HEK293 (cell line): ENCODE measurements around the gene PAGE2.

Experiments used
- CTCF ChIA-PET: fragments of 350-600 bp; formaldehyde crosslinking; extraction: SDS; loops from one replicate; lab custom pipeline; 2021; ENCODE audit warnings: antibody characterized with exemption; lab: Yijun Ruan, JAX
- POLR2A ChIA-PET: fragments of 300-600 bp; formaldehyde crosslinking; extraction: SDS; loops from one replicate; lab custom pipeline; 2020; ENCODE audit warnings: antibody characterized with exemption, inconsistent platforms; lab: Yijun Ruan, JAX
- H3K27ac ChIP-seq: fragments of 200-500 bp; sonication (Bioruptor generic); 2 replicates; pipeline ENCODE4 v1.5.1; 2014; ENCODE audit warnings: low read depth, low read length, control low read depth, inconsistent platforms; ENCODE audit errors: extremely low read depth
- H3K36me3 ChIP-seq, 2 experiments: fragments of 200-500 bp in 1 of 2; sonication (Bioruptor generic) in 1 of 2; 1 replicate in 1 of 2; 2 replicates in 1 of 2; pipeline ENCODE4 v1.5.1; 2014 to 2017; ENCODE audit warnings: inconsistent platforms in 2 of 2, low read length in 2 of 2; ENCODE audit not compliant: control insufficient read depth in 2 of 2, insufficient read depth in 1 of 2
- H3K4me1 ChIP-seq: fragments of 200-500 bp; sonication (Bioruptor generic); 2 replicates; pipeline ENCODE4 v1.5.1; 2014; ENCODE audit warnings: mild to moderate bottlenecking, low read length, inconsistent platforms; ENCODE audit not compliant: control insufficient read depth, insufficient read depth
- H3K4me3 ChIP-seq: 2 replicates; pipeline ENCODE4 v1.5.1; 2011; ENCODE audit warnings: low read depth, mild to moderate bottlenecking, control low read depth, low read length, moderate library complexity
- H3K9me3 ChIP-seq: fragments of 200-500 bp; sonication (Bioruptor generic); 2 replicates; pipeline ENCODE4 v1.5.1; 2014; ENCODE audit warnings: low read depth, low read length, inconsistent platforms; ENCODE audit not compliant: control insufficient read depth, insufficient read depth
- AEBP2 ChIP-seq: fragments of 450-650 bp; formaldehyde crosslinking; IDR thresholded peaks from 2 replicates; pipeline ENCODE4 v1.5.1; 2016; ENCODE audit warnings: missing biosample characterization, missing genetic modification characterization, borderline replicate concordance
- EGR2 ChIP-seq: fragments of 450-650 bp; formaldehyde crosslinking; IDR thresholded peaks from 2 replicates; pipeline ENCODE4 v1.5.1; 2016; ENCODE audit warnings: low read depth, missing biosample characterization, missing genetic modification characterization
- GLI2 ChIP-seq: fragments of 450-650 bp; formaldehyde crosslinking; IDR thresholded peaks from 2 replicates; pipeline ENCODE4; 2017; ENCODE audit warnings: missing biosample characterization, missing genetic modification characterization, low read depth, borderline replicate concordance
- GLIS1 ChIP-seq: fragments of 450-650 bp; formaldehyde crosslinking; IDR thresholded peaks from 2 replicates; pipeline ENCODE4 v1.5.1; 2016; ENCODE audit warnings: missing biosample characterization, missing genetic modification characterization
- KLF1 ChIP-seq: fragments of 450-650 bp; formaldehyde crosslinking; IDR thresholded peaks from 2 replicates; pipeline ENCODE4 v1.5.1; 2016; ENCODE audit warnings: missing biosample characterization, missing genetic modification characterization
- KLF16 ChIP-seq: fragments of 450-650 bp; formaldehyde crosslinking; IDR thresholded peaks from 2 replicates; pipeline ENCODE4 v1.5.1; 2017; ENCODE audit warnings: missing biosample characterization, missing genetic modification characterization
- MEIS1 ChIP-seq: sonication (generic); formaldehyde crosslinking; IDR thresholded peaks from 2 replicates; pipeline ENCODE4 v1.8.1; 2022; ENCODE audit warnings: missing genetic modification reagents, mild to moderate bottlenecking, borderline replicate concordance
- OVOL3 ChIP-seq: fragments of 450-650 bp; formaldehyde crosslinking; IDR thresholded peaks from 2 replicates; pipeline ENCODE4 v1.5.1; 2016; ENCODE audit warnings: missing biosample characterization, missing genetic modification characterization
- PRDM1 ChIP-seq: fragments of 450-650 bp; formaldehyde crosslinking; IDR thresholded peaks from 2 replicates; pipeline ENCODE4; 2016; ENCODE audit warnings: missing biosample characterization, missing genetic modification characterization
- TCF7L2 ChIP-seq: IDR thresholded peaks from 2 replicates; pipeline ENCODE4 v1.6.1; 2011; ENCODE audit warnings: low read depth, mild to moderate bottlenecking, inconsistent platforms, low read length, moderate library complexity, borderline replicate concordance
- ZBTB8A ChIP-seq: fragments of 450-650 bp; formaldehyde crosslinking; IDR thresholded peaks from 2 replicates; pipeline ENCODE4 v1.5.1; 2016; ENCODE audit warnings: missing biosample characterization, missing genetic modification characterization
- ZIC2 ChIP-seq: fragments of 450-650 bp; formaldehyde crosslinking; IDR thresholded peaks from 2 replicates; pipeline ENCODE4 v1.5.1; 2016; ENCODE audit warnings: missing biosample characterization, missing genetic modification characterization
- ZNF121 ChIP-seq: fragments of 450-650 bp; formaldehyde crosslinking; IDR thresholded peaks from 2 replicates; pipeline ENCODE4 v1.5.1; 2016; ENCODE audit warnings: missing biosample characterization, missing genetic modification characterization
- ZNF16 ChIP-seq: fragments of 450-650 bp; formaldehyde crosslinking; IDR thresholded peaks from 2 replicates; pipeline ENCODE4 v1.5.1; 2016; ENCODE audit warnings: low read depth, missing biosample characterization, missing genetic modification characterization
- ZNF311 ChIP-seq: fragments of 450-650 bp; formaldehyde crosslinking; IDR thresholded peaks from 2 replicates; pipeline ENCODE4 v1.5.1; 2017; ENCODE audit warnings: missing biosample characterization, missing genetic modification characterization, borderline replicate concordance
- ZNF350 ChIP-seq: fragments of 450-650 bp; formaldehyde crosslinking; IDR thresholded peaks from 2 replicates; pipeline ENCODE4 v1.5.0; 2017; ENCODE audit warnings: missing biosample characterization, mild to moderate bottlenecking, missing genetic modification characterization
- ZNF473 ChIP-seq: fragments of 450-650 bp; formaldehyde crosslinking; IDR thresholded peaks from 2 replicates; pipeline ENCODE4 v1.5.1; 2017; ENCODE audit warnings: missing biosample characterization, missing genetic modification characterization
- ZNF488 ChIP-seq: fragments of 450-650 bp; formaldehyde crosslinking; IDR thresholded peaks from 2 replicates; pipeline ENCODE4 v1.5.1; 2016; ENCODE audit warnings: missing biosample characterization, missing genetic modification characterization
- ZNF510 ChIP-seq: fragments of 450-650 bp; formaldehyde crosslinking; IDR thresholded peaks from 2 replicates; pipeline ENCODE4 v1.5.1; 2018; ENCODE audit warnings: mild to moderate bottlenecking, missing genetic modification characterization, missing biosample characterization; ENCODE audit not compliant: insufficient replicate concordance
- ZNF521 ChIP-seq: fragments of 450-650 bp; formaldehyde crosslinking; IDR thresholded peaks from 2 replicates; pipeline ENCODE4 v1.5.1; 2017; ENCODE audit warnings: missing biosample characterization, mild to moderate bottlenecking, missing genetic modification characterization
- ZNF548 ChIP-seq: fragments of 450-650 bp; formaldehyde crosslinking; IDR thresholded peaks from 2 replicates; pipeline ENCODE4 v1.5.1; 2016; ENCODE audit warnings: missing biosample characterization, missing genetic modification characterization
- ZNF664 ChIP-seq: fragments of 450-650 bp; formaldehyde crosslinking; IDR thresholded peaks from 2 replicates; pipeline ENCODE4 v1.5.1; 2016; ENCODE audit warnings: missing biosample characterization, missing genetic modification characterization
- ZNF747 ChIP-seq: fragments of 450-650 bp; formaldehyde crosslinking; IDR thresholded peaks from 2 replicates; pipeline ENCODE4 v1.5.1; 2016; ENCODE audit warnings: missing biosample characterization, missing genetic modification characterization
- ZNF776 ChIP-seq: fragments of 450-650 bp; formaldehyde crosslinking; IDR thresholded peaks from 2 replicates; pipeline ENCODE4 v1.5.0; 2017; ENCODE audit warnings: missing biosample characterization, missing genetic modification characterization, borderline replicate concordance
- ZXDB ChIP-seq: fragments of 450-650 bp; formaldehyde crosslinking; IDR thresholded peaks from 2 replicates; pipeline ENCODE4 v1.5.1; 2016; ENCODE audit warnings: missing biosample characterization, missing genetic modification characterization
- TF ChIP-seq, protein P1 (sequence below): fragments of 450-650 bp; formaldehyde crosslinking; IDR thresholded peaks from 2 replicates; pipeline ENCODE4 v1.5.1; 2017; ENCODE audit warnings: missing biosample characterization, missing genetic modification characterization
- TF ChIP-seq, protein P2 (sequence below): fragments of 450-650 bp; formaldehyde crosslinking; IDR thresholded peaks from 2 replicates; pipeline ENCODE4 v1.5.1; 2016; ENCODE audit warnings: missing biosample characterization, missing genetic modification characterization

The PAGE2 gene

DNA sequence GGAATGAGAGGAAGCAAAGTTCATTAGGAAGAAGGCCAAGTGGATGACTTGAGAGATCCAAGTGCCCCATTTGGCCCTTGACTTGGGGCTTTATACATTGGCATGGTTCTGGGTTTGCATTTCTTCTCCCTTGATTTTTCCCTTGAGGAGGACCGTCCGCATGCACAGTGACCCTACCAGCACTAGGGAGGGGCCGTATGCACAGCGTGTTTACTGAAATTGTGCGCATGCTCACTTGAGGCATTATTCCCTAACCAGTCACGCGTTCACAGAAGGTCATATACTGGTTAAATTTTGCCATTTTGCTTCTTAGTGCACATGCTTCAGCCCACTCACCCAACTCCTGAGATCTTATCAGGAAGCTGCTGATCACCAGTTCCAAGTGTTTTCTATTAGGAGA is 35.1 kb downstream of the PAGE2 start:
- Histone ChIP-seq H3K9me3 (no peaks in the 10 kb centered on the region), H3K27ac (no peak overlapping the region), H3K4me1 (no peaks in the 10 kb centered on the region), H3K4me3 (no peak overlapping the region), H3K36me3 (no peaks in the 10 kb centered on the region)
- ChIA-PET CTCF (interaction anchor here (0.6 kb wide), 1 partner anchor 9 kb away, joined by 3 read pairs; no protein-coding TSS in a partner anchor), POLR2A (no interaction called here)
- TF ChIP-seq GLI2 (tag by site-specific recombination), result no peak
- TF ChIP-seq MEIS1 (CRISPR knock-in tag), result no peak
- TF ChIP-seq EGR2 (tag by site-specific recombination), result no peak
- no peak for TF ChIP-seq ZXDB (tag by site-specific recombination)
- no peak for TF ChIP-seq ZNF510 (tag by site-specific recombination)
- no peak for TF ChIP-seq ZNF311 (tag by site-specific recombination)
- no peak for TF ChIP-seq ZNF747 (tag by site-specific recombination)
- no peak for TF ChIP-seq OVOL3 (tag by site-specific recombination)
- TF ChIP-seq ZNF664, result no peak
- TF ChIP-seq ZNF350, result no peak
- TF ChIP-seq, protein P1, sequence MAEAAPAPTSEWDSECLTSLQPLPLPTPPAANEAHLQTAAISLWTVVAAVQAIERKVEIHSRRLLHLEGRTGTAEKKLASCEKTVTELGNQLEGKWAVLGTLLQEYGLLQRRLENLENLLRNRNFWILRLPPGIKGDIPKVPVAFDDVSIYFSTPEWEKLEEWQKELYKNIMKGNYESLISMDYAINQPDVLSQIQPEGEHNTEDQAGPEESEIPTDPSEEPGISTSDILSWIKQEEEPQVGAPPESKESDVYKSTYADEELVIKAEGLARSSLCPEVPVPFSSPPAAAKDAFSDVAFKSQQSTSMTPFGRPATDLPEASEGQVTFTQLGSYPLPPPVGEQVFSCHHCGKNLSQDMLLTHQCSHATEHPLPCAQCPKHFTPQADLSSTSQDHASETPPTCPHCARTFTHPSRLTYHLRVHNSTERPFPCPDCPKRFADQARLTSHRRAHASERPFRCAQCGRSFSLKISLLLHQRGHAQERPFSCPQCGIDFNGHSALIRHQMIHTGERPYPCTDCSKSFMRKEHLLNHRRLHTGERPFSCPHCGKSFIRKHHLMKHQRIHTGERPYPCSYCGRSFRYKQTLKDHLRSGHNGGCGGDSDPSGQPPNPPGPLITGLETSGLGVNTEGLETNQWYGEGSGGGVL, result no peak
- TF ChIP-seq, protein P2, sequence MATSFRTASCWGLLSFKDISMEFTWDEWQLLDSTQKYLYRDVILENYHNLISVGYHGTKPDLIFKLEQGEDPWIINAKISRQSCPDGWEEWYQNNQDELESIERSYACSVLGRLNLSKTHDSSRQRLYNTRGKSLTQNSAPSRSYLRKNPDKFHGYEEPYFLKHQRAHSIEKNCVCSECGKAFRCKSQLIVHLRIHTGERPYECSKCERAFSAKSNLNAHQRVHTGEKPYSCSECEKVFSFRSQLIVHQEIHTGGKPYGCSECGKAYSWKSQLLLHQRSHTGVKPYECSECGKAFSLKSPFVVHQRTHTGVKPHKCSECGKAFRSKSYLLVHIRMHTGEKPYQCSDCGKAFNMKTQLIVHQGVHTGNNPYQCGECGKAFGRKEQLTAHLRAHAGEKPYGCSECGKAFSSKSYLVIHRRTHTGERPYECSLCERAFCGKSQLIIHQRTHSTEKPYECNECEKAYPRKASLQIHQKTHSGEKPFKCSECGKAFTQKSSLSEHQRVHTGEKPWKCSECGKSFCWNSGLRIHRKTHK (tag by site-specific recombination), result no peak

DNA sequence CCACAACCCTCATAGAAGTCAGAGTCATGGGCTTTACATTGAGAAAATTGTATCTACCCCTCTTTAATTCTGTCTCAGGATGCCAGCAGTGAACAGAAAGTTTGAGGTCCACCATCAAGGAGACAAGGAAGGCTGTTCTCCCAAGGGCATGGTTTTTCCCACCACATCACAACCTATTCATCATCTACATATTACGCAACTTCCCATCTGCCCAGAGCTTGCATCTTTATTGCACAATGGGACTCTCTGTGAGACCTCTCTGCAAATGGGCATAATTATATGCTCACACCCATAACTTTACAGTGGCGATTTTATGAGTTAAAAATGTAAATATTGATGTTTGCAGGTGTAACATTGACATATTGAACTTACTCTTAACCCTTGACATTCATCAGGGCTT is 38.9 kb downstream of the PAGE2 start:
- Histone ChIP-seq H3K27ac (no peak overlapping the region), H3K9me3 (no peaks in the 10 kb centered on the region), H3K4me3 (no peak overlapping the region), H3K36me3 (no peaks in the 10 kb centered on the region), H3K4me1 (no peaks in the 10 kb centered on the region)
- CTCF ChIA-PET, result interaction anchor here (1.0 kb wide), 1 partner anchor 8 kb away, joined by 3 read pairs; no protein-coding TSS in a partner anchor
- POLR2A ChIA-PET, result no interaction called here
- TF ChIP-seq ZNF473 (tag by site-specific recombination) (no peak), PRDM1 (tag by site-specific recombination) (no peak), TCF7L2 (no peak), AEBP2 (tag by site-specific recombination) (no peak), ZIC2 (tag by site-specific recombination) (no peak), ZBTB8A (no peak), ZNF548 (tag by site-specific recombination) (no peak), KLF16 (tag by site-specific recombination) (no peak), KLF1 (tag by site-specific recombination) (no peak), ZNF521 (no peak), ZNF488 (tag by site-specific recombination) (no peak), ZNF776 (tag by site-specific recombination) (no peak), GLIS1 (tag by site-specific recombination) (no peak), ZNF16 (tag by site-specific recombination) (no peak), ZNF121 (tag by site-specific recombination) (no peak)
